Lower leg skin (tissue), 4 donors: ENCODE data around the gene HCCS. TPM values are rescaled to one million over a fixed set of nuclear protein-coding genes. Genes with fewer than 3 reads are reported as not detected.

Source experiments
- DNase-seq, 2 donors: peaks; one replicate each; pipeline ENCODE4 v3.0.0-alpha.2; 2019; ENCODE audit warnings: low spot score in 2 of 2
- H3K4me3 ChIP-seq: fragments of 200-600 bp; sonication (generic); 2 replicates; pipeline ENCODE4 v1.5.1; 2017; ENCODE audit warnings: mild to moderate bottlenecking, low read depth; ENCODE audit not compliant: poor library complexity, severe bottlenecking
- POLR2A ChIP-seq, 2 donors: fragments of 450-650 bp; IDR thresholded peaks; one replicate each; pipeline ENCODE4 v1.6.1; 2016 to 2017; ENCODE audit warnings: antibody characterized with exemption in 2 of 2, mild to moderate bottlenecking in 1 of 2, moderate library complexity in 1 of 2
- WGBS, 2 donors: methylation state at CpG; one replicate each; pipeline ENCODE4 v1.1.5; 2018; 5-methylcytosine and 5-hydroxymethylcytosine counted together
- intact Hi-C: fragments of 100-400 bp; cut with DNase I; formaldehyde crosslinking; loops from one replicate; pipeline ENCODE4 v1.15.0; 2023; ENCODE audit warnings: low total_unique reads
- total RNA-seq, 4 donors: library from RNA; depleted of rRNA; stranded (reverse); fragments of >200 nt; gene quantifications; one replicate each; pipeline ENCODE4 v1.1.0, GENCODE V29; 2016
- TF ChIP-seq, protein P1 (sequence below), 3 donors: fragments of 450-650 bp; IDR thresholded peaks; one replicate each; pipeline ENCODE4 v1.5.1; 2016; ENCODE audit warnings: antibody characterized with exemption in 3 of 3, mild to moderate bottlenecking in 3 of 3, moderate library complexity in 2 of 3

The HCCS gene
- total RNA-seq, 4 donors from 2014 or later, result 10.4 to 19.9 (median 13.4) TPM

DNA sequence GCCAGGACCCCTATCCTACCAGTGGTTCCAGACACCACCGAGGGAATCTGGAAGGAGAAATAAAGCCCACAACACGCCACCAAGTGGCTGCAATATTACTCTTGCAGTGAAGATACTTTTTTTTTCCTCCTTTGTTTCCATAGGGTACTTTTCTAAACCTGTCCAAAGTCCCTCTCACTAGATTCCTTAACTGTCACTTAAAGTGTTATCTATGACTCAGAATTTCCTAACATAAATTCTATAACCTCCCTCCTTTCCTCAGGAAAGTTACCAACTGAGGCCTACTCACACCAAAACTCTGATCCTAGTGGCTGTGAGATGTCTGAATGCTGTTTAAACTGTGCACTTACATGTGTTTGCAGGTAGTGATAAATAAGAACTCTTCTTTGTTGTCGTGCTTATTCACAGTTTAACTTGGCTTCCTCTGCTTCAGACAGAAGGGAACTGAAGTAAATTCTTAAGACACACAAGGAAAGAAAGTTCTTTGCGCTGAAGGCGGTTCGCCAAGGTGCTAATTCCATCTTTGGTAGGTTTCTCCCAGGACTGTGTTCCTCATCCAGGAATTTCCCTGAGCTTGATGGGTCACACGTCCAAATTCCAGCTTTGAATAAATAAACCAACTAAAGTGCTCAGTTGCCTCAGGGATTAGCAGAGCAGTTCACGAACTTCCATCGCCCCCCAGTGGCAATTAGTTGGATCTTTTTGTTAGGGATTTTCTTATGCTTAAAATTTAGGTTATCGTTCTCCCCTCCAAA, 10.7 kb upstream of the HCCS start:
- H3K4me3 ChIP-seq, result no peak overlapping the region
- DNase-seq, result no peak
- WGBS, 2 donors, result 40 to 44% methylated on average over 10 of the region's 10 CpGs
- no peak for TF ChIP-seq POLR2A (IDR thresholded peaks at IDR 0.05)
- TF ChIP-seq, protein P1, sequence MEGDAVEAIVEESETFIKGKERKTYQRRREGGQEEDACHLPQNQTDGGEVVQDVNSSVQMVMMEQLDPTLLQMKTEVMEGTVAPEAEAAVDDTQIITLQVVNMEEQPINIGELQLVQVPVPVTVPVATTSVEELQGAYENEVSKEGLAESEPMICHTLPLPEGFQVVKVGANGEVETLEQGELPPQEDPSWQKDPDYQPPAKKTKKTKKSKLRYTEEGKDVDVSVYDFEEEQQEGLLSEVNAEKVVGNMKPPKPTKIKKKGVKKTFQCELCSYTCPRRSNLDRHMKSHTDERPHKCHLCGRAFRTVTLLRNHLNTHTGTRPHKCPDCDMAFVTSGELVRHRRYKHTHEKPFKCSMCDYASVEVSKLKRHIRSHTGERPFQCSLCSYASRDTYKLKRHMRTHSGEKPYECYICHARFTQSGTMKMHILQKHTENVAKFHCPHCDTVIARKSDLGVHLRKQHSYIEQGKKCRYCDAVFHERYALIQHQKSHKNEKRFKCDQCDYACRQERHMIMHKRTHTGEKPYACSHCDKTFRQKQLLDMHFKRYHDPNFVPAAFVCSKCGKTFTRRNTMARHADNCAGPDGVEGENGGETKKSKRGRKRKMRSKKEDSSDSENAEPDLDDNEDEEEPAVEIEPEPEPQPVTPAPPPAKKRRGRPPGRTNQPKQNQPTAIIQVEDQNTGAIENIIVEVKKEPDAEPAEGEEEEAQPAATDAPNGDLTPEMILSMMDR (IDR thresholded peaks at IDR 0.05), result no peak
- intact Hi-C loops, result no loop called here

DNA sequence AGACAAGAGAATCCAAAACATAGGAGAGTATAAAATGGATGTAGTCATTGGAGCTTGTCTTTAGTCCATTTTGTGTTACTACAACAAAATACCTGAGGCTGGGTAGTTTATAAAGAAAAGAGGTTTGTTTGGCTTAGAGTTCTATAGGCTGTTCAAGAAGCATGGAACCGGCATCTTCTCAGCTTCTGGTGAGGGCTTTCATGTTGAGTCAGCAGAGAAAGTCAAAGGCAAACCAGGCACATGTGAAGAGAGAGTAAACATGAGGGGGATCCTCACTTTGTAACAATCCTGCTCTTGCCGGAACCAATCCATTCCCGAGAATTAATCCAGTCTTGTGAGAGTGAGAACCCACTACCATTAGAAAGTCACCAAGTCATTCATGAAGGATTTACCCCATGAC, 8.1 kb upstream of the HCCS start:
- H3K4me3 ChIP-seq, result no peak overlapping the region
- intact Hi-C loops, result no loop called here
- no peak for TF ChIP-seq POLR2A (IDR thresholded peaks at IDR 0.05)
- TF ChIP-seq, protein P1 (IDR thresholded peaks at IDR 0.05), result no peak
- WGBS, 2 donors, result 88 to 94% methylated on average over 3 of the region's 3 CpGs
- no peak for DNase-seq

DNA sequence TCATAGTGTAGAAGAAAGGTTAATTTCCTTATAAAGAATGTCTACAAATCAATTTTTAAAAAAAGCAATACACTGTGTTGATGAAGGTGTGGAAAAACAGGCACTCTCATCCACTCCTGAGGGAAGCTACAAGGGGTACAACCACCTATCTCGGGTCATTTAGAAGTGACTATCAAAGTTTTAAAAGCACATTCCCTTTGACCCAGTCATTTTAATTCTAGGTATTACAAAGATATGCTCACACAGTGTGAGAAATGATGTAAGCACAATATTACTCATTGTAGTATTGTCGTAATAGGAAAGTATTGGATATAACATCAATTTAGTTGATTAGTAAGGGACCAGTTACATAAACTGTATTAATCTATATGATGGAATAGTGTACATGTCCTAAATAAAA, 7.4 kb upstream of the HCCS start:
- TF ChIP-seq POLR2A (IDR thresholded peaks at IDR 0.05), result no peak
- TF ChIP-seq, protein P1 (IDR thresholded peaks at IDR 0.05), result no peak
- intact Hi-C loops, result no loop called here
- 73 to 81% methylated on average over 2 of the region's 2 CpGs for WGBS, 2 donors
- no peak overlapping the region for H3K4me3 ChIP-seq
- no peak for DNase-seq

DNA sequence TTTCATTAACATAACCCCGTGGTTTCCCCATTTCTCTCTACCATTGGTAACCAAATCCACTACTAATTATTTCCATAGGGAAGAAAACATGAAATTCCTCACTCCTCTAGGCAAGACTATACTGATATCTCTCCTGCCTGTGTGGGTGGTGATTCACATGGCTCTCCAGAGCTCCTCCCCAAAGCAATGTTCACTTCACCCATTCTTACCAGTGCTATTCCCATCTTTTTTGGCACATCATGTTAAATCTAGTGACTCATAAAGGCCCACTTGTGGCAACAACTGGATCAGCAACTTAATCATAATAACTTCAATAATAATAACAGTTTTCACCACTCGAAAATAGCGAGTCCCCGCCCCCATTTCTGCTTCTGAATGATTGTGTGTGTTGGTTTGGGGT, 6.1 kb upstream of the HCCS start:
- no peak for DNase-seq
- intact Hi-C loops, result no loop called here
- no peak overlapping the region for H3K4me3 ChIP-seq
- TF ChIP-seq, protein P1 (IDR thresholded peaks at IDR 0.05), result no peak
- no peak for TF ChIP-seq POLR2A (IDR thresholded peaks at IDR 0.05)
- WGBS, 2 donors, result 60 to 62% methylated on average over 4 of the region's 4 CpGs

DNA sequence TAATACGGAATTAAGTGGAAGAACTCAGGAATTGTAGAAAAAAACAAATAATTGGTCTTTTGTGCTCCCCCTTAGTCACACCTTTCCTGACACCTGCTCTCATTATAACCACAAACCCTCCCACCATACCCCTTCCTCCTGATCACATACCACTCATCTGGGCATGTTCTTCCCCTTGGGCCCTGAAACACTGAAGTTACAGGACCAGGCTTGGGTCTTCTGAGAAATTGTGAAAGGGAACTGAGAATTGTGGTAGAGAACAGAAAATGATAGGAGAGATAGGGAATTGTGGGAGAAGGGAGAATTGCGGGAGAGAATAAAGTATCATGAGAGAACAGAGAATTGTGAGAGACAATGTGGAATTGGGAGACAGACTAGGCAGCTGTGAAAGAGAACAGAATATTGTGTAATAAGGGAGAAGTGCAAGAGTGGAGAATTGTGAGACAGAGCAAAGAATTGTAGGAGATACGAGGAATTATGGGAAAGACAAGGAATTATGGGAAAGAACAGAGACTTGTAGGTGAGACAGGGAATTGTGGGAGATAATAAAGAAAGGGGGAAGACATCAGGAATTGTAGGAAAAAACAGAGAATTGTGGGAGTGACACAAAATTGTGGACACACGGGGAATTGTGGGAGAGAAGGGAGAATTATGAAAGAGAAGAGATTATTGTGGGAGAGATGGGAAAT, 2.7 kb upstream of the HCCS start:
- WGBS, 2 donors, result 82 to 94% methylated on average over 4 of the region's 4 CpGs
- no peak for DNase-seq
- intact Hi-C loops, result no loop called here
- no peak overlapping the region for H3K4me3 ChIP-seq
- TF ChIP-seq, protein P1 (IDR thresholded peaks at IDR 0.05), result no peak
- TF ChIP-seq POLR2A (IDR thresholded peaks at IDR 0.05), result no peak
